Measurements from ENCODE around the gene PLD1.
A peak's percentile ranks its signal among the peaks of the same experiment; 100 is the strongest.

The PLD1 gene

DNA sequence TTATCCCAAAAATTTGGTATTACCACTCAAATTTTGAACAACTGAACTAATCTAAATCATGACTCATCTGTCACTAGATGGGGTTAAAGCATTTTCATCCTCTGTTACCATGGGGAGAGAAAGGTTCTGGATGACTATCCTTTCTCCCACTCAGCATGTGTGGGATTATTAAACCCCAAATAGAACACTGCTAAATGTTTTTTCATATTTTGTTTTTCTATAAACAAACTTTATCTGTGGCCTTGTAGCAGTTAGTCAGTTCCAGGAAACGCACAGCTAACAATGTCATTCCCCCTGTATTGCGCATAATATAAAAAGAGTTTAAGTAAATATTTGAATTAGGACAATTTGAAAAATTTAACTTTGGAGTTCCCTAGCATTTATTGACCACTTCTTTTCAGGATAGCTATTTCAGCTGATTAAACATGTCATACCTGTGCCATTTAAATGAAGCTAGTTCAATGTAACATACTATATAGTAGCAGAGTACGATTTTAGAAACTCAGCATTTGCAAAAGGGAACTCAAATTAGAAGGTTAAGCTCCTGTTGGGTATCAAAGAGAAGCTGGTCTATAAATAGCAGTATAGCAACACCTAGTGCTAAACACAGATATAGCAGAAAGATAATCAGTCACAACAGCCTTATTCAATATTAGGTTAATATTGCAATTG lies 23.6 kb upstream of the PLD1 start:
- TF ChIP-seq, protein P1, sequence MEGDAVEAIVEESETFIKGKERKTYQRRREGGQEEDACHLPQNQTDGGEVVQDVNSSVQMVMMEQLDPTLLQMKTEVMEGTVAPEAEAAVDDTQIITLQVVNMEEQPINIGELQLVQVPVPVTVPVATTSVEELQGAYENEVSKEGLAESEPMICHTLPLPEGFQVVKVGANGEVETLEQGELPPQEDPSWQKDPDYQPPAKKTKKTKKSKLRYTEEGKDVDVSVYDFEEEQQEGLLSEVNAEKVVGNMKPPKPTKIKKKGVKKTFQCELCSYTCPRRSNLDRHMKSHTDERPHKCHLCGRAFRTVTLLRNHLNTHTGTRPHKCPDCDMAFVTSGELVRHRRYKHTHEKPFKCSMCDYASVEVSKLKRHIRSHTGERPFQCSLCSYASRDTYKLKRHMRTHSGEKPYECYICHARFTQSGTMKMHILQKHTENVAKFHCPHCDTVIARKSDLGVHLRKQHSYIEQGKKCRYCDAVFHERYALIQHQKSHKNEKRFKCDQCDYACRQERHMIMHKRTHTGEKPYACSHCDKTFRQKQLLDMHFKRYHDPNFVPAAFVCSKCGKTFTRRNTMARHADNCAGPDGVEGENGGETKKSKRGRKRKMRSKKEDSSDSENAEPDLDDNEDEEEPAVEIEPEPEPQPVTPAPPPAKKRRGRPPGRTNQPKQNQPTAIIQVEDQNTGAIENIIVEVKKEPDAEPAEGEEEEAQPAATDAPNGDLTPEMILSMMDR (conservative IDR thresholded peaks at IDR 0.05; ENCODE audit: low read depth), result peak; percentile 61
- ChIA-PET CTCF (interaction anchor here (0.5 to 2.9 kb wide), 13 partner anchors 24 to 972 kb away, joined by 3 to 14 read pairs (median 5); no protein-coding TSS in a partner anchor), POLR2A (ENCODE audit: low non-redundant PET) (no interaction called here)
- no peak overlapping the region for H3K27ac ChIP-seq
- peak; percentile 35 for DNase-seq (ENCODE audit: low spot score)

DNA sequence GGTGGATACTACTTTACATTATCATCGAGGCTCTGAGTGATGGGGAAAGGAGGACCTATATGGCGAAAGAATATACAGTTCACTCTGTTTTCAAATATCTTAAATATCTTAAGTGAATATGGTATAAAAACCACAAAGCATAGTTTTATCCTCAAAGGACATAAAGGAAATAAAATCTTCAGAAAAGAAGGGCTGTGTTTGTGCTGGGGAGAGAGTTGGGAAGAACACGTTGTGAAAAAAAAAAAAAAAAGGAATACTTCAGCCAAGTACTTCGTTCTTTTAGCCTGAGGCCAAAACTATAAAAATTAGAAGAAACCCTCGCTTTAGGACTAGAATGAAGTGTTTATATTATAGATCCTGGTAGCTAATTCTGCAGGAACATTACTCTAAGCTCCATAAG lies 22.7 kb upstream of the PLD1 start:
- TF ChIP-seq, protein P1 (conservative IDR thresholded peaks at IDR 0.05; ENCODE audit: low read depth), result no peak
- DNase-seq (ENCODE audit: low spot score), result no peak
- ChIA-PET POLR2A (ENCODE audit: low non-redundant PET) (no interaction called here), CTCF (interaction anchor here (0.6 to 2.9 kb wide), 2 partner anchors 61 to 871 kb away, joined by 3 to 14 read pairs; no protein-coding TSS in a partner anchor)
- no peak overlapping the region for H3K27ac ChIP-seq

DNA sequence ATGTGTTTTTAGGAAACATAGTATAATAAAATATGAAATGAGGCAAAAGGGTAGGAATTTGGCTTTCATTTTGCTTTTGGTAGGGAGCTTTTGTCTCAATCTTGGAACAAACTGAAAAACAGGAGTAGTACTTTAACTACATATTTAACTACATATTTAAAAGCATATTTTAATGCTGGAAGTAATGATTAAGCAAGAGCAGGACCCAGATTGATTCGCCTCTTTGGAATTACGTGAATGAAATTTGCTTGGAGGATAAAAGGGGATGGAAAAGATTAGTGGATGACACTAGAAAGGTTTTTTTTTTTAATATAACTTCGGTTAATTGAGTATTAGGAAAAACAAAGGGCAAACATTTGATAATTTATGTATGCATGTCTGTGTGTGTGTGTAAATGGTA lies 21.7 kb upstream of the PLD1 start:
- no peak for DNase-seq (ENCODE audit: low spot score)
- ChIA-PET POLR2A (ENCODE audit: low non-redundant PET) (no interaction called here), CTCF (interaction anchor here (0.6 kb wide), 1 partner anchor 777 kb away, joined by 3 read pairs; no protein-coding TSS in a partner anchor)
- TF ChIP-seq, protein P1 (conservative IDR thresholded peaks at IDR 0.05; ENCODE audit: low read depth), result no peak
- no peak overlapping the region for H3K27ac ChIP-seq

DNA sequence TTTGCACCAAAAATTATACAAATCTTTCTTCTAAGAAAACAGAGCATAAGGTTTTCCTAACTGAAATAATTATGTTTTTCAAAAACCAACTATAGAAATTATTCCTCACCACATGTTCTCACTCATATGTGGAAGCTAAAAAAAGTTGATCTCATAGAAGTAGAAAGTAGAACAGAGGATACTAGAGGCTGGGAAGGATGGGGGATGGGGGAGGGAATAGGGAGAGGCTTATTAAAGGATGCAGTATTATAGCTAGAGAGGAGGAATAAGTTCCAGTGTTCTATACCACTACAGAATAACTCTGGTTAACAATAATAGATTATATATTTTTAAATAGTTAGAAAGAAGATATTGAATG lies 20.2 kb upstream of the PLD1 start:
- no peak for DNase-seq (ENCODE audit: low spot score)
- no peak overlapping the region for H3K27ac ChIP-seq
- TF ChIP-seq, protein P1 (conservative IDR thresholded peaks at IDR 0.05; ENCODE audit: low read depth), result no peak
- ChIA-PET CTCF (interaction anchor here (0.5 to 1.4 kb wide), 9 partner anchors 21 to 781 kb away, joined by 3 to 15 read pairs (median 3); no protein-coding TSS in a partner anchor), POLR2A (ENCODE audit: low non-redundant PET) (no interaction called here)

DNA sequence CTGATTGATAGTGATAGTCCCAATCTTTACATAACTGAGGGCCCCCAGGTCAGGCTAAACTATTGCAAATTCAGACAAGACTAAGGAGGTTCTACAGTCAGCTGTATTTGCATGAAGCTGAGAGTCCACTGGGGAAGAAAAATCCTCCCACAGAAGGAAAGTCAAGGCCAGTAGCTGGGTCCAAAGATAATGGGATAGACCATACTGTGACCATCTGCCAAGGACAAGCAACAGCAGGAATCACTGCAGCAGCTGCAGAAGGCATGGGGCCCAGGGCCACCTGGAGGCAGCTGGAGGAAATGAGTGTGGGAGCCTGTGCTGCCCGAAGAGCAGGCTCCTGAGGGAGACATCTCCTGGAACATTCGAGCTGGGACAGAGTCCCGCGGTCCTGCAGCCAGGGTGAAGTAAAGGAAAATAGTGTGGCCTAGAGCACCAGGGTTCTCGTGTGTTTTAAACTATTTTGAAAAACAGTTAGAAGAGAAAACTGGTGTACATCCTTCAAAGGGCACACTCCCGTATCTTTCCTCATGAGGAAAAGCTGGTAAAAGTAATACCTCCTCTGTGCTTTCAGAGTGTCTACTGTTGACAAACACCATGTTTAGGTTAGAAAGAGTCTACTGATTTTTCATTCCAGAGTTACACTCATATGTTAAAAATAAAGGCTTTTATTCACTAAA lies 19.7 kb upstream of the PLD1 start:
- DNase-seq (ENCODE audit: low spot score), result peak; percentile 37
- CTCF ChIA-PET, result interaction anchor here (0.6 to 1.4 kb wide), 9 partner anchors 20 to 781 kb away, joined by 3 to 15 read pairs (median 3); no protein-coding TSS in a partner anchor
- POLR2A ChIA-PET (ENCODE audit: low non-redundant PET), result interaction anchor here (0.9 kb wide), 1 partner anchor 20 kb away, joined by 3 read pairs; the partner anchor contains the start of gene PLD1

More for the DNA sequence above, 19.7 kb upstream of the PLD1 start:
- TF ChIP-seq, protein P1 (conservative IDR thresholded peaks at IDR 0.05; ENCODE audit: low read depth), result peak; percentile 64
- H3K27ac ChIP-seq, result peak overlapping the region; percentile 35; the same call in 1 of the 2 replicates

Measured in RWPE1 (cell line).